ENCODE data around the gene IL4I1.

DNA sequence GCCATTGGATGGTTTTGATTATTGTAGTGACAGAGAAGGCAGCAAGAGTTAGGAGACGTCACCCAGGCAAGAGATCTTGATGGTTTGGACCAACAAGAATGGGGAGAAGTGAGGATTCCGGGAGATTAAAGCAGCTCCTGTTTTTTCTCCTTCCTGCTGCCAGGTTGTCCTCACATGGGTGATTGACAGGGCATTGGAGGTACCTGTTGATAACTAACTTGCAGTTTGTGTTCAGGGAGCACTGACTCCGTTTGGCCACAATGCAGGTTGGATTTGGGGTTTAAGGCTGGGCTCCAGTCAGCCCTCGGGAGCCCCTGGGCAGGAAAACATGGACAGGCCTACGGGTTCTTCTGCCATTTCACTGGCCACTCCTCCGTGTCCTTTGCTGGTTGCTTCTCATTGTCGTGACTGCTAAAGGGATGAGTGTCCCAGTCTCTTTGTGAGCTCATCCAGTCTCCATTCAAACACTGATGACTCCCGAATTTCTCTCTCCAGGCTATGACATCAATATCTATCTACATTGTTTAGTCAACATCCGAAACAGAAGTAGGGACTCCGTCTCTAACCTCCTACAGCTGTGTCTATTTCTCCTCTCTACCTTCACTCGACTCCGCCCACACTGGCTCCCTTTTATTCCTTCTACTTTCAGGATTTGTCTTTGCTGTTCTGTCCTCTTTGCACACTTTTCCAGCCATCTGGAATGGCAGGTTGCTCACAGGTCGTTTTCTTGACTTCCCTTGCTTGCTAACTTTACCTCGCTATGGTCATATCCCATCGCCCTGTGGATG is 47.1 kb downstream of the IL4I1 start:
- TF ChIP-seq, protein P1, sequence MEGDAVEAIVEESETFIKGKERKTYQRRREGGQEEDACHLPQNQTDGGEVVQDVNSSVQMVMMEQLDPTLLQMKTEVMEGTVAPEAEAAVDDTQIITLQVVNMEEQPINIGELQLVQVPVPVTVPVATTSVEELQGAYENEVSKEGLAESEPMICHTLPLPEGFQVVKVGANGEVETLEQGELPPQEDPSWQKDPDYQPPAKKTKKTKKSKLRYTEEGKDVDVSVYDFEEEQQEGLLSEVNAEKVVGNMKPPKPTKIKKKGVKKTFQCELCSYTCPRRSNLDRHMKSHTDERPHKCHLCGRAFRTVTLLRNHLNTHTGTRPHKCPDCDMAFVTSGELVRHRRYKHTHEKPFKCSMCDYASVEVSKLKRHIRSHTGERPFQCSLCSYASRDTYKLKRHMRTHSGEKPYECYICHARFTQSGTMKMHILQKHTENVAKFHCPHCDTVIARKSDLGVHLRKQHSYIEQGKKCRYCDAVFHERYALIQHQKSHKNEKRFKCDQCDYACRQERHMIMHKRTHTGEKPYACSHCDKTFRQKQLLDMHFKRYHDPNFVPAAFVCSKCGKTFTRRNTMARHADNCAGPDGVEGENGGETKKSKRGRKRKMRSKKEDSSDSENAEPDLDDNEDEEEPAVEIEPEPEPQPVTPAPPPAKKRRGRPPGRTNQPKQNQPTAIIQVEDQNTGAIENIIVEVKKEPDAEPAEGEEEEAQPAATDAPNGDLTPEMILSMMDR (IDR thresholded peaks at IDR 0.05; ENCODE audit: control extremely low read depth in 1 of 3, insufficient read depth in 1 of 3, low read depth in 1 of 3, low read length in 3 of 3) = no peak
- TF ChIP-seq POLR2A (IDR thresholded peaks at IDR 0.05; ENCODE audit: control extremely low read depth in 1 of 2, low read depth in 2 of 2, low read length in 2 of 2) = no peak; a peak in 1 of 3 replicates
- TF ChIP-seq POLR2AphosphoS5 (IDR thresholded peaks at IDR 0.05; ENCODE audit: low read depth, low read length) = no peak
- no peak for TF ChIP-seq HDAC6 (IDR thresholded peaks at IDR 0.05; ENCODE audit: low read depth, low read length)
- no peak for TF ChIP-seq TEAD4 (IDR thresholded peaks at IDR 0.05; ENCODE audit: low read depth, low read length)
- no peak for TF ChIP-seq FOSL1 (IDR thresholded peaks at IDR 0.05; ENCODE audit: insufficient read depth, low read depth, low read length)
- TF ChIP-seq PHF8 (conservative IDR thresholded peaks at IDR 0.05; ENCODE audit: low read depth, low read length) = no peak
- TF ChIP-seq CHD2 (IDR thresholded peaks at IDR 0.05; ENCODE audit: low read length) = no peak
- no peak for TF ChIP-seq RFX5 (IDR thresholded peaks at IDR 0.05; ENCODE audit: borderline replicate concordance, low read depth, low read length)

Data from H1 (cell line).